Measurements from ENCODE around the gene CREM.

- TF ChIP-seq ZNF274 (IDR thresholded peaks at IDR 0.05; ENCODE audit: low read depth, low read length) (no peak), YY1 (IDR thresholded peaks at IDR 0.05; ENCODE audit: insufficient read depth, insufficient read length) (no peak)
Observed at GRCh38 chr10:35140126-35140525, 13.5 kb downstream of the CREM start.

Measured in NT2/D1 (cell line).